Stimulated activated CD8-positive, alpha-beta memory T cell treated with anti-CD3 and anti-CD28 coated beads, Interleukin-7, amount 100 ng/mL, for 4 hours (primary cell): ENCODE measurements around the gene KTI12.
"Not testable (repeated sequence)": the region's sequence is repeated elsewhere in the genome, so short reads cannot be mapped to it uniquely, and the experiment has no call there.

ENCODE experiments used
- DNase-seq, 2 donors: peaks; one replicate each; pipeline ENCODE4 v3.0.0-alpha.2; 2020; ENCODE audit warnings: low read depth in 2 of 2

KTI12 gene

GRCh38 chr1:52037909-52038308 lies 4.3 kb upstream of the KTI12 start:
- no peak for DNase-seq

DNA sequence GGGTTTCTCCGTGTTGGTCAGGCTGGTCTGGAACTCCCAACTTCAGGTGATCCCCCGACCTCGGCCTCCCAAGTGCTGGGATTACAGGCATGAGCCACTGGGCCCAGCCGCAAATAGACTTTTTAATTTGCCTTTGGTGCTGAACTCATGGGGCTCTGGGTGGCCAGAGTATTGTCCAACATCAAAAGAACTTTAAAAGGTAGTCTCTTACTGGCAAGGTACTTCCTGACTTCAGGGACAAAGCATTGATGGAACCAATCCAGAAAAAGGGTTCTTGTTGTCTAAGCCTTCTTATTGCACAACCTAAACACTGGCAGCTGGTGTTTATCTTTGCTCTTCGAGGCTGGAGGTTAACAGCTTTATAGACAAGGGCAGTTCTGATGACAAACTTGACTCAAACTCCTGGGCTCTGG lies 3.8 kb upstream of the KTI12 start:
- no peak for DNase-seq

DNA sequence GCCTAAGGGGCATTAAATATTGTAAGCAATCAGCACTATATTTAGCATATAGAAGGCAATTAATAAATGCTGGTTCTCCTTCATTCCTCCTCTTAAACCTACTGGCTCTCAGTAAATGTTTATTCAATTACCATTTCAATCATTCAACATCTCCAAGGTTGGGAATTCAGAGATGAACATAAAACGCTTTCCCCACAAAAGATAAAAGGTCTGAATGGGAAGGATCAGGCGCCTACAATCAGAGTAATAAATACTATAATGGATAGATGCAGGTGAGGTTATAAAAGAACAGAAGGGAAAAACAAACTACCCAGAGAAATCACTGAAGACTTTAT lies 407 bp upstream of the KTI12 start:
- DNase-seq, result no peak

- DNase-seq, result no peak
Measured at GRCh38 chr1:52032785-52033131, 852 bp downstream of the KTI12 start.

- no peak for DNase-seq
Measured at GRCh38 chr1:52032124-52032784, 1.4 kb downstream of the KTI12 start.

- DNase-seq, result not testable (repeated sequence)
Measured at GRCh38 chr1:52028839-52029238, 4.8 kb downstream of the KTI12 start.

- no peak for DNase-seq
Measured at GRCh38 chr1:52028328-52028727, 5.3 kb downstream of the KTI12 start.

GRCh38 chr1:52026278-52026677 lies 7.3 kb downstream of the KTI12 start:
- DNase-seq, result no peak

- DNase-seq, result no peak
Measured at GRCh38 chr1:52022133-52022532, 11.5 kb downstream of the KTI12 start.

DNA sequence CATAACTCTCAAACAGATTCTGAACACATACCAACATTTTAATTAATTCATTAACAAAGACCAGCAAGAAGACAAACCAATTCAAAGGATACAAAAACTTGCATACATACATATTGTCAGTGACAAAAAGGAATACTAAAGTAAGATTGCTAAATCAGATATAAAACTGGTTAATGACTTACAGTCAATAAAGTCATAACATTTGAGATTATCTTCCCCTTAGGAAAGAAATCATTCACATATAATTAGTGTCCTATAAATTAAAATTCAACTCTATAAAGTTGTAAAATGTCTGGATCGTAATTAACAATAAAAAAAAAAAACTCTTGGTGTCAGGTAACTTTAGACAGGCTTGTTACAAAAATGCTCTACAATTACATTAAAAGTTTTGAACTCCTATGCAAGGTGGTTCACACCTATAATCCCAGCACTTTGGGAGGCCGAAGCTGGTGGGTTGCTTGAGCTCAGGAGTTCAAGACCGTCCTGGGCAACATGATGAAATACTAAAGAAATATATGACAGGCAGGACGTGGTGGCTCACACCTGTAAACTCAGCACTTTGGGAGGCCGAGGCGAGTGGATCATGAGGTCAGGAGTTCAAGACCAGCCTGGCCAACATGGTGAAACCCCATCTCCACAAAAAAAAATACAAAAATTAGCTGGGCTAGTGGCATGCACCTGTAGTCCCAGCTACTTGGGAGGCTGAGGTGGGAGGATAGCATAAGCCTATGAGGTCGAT lies 25.4 kb downstream of the KTI12 start:
- no peak for DNase-seq

DNA sequence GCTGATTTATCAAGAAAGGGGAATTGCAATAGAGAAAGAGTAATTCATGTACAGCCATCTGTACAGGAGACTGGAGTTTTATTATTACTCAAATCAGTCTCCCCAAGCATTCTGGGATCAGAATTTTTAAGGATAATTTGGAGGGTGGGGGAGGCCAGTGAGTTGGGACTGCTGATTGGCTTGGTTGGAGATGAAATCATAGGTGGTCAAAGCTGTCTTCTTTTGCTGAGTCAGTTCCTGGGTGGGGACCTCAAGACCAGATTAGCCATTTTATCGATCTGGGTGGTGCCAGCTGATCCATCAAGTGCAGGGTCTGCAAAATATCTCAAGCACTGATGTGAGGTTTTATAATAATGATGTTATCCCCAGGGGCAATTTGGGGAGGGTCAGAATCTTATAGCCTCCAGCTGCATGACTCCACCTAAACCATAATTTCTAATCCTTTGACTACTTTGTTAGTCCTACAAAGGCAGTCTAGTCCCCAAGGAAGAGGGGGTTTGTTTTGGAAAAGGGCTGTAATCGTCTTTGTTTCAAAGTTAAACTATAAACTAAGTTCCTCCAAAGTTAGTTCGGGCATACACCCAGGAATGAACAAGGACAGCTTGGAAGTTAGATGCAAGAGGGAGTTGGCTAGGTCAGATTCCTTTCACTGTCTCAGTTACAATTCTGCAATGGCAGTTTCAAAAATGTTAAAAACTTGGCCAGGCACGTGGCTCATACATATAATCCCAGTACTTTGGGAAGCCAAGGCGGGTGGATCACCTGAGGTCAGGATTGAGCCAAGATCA lies 26.2 kb downstream of the KTI12 start:
- no peak for DNase-seq

DNA sequence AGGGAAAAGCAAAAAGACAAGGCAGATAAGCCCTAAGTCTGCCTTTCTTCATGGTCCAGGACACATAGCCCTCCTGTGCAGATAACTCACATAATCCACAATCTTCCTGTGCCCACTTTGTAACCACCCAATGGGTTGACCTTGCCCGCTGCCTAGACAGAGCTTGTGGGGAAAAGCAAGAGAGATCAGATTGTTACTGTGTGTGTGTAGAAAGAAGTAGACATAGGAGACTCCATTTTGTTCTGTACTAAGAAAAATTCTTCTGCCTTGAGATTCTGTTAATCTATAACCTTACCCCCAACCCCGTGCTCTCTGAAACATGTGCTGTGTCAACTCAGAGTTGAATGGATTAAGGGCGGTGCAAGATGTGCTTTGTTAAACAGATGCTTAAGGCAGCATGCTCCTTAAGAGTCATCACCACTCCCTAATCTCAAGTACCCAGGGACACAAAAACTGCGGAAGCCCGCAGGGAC lies 27.5 kb downstream of the KTI12 start:
- DNase-seq, result not testable (repeated sequence)

GRCh38 chr1:52005548-52005947 lies 28.1 kb downstream of the KTI12 start:
- not testable (repeated sequence) for DNase-seq

DNA sequence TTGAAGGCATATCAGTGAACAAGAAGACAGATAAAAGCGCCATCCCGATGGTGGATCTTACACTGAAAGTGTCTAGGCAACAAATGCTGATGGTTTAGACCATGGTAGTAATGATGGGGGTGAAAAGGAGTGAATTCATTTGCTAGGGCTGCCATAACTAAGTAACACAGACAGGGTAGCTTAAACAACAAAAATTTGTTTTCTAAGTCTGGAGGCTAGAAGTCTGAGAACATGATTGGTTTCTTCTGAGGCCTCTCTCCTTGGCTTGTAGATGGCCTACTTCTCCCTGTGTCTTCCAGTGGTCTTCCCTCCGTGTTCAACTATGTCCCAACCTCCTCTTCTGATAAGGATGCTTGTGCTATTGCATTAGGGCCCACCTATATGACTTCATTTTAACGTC lies 29.7 kb downstream of the KTI12 start:
- no peak for DNase-seq

DNA sequence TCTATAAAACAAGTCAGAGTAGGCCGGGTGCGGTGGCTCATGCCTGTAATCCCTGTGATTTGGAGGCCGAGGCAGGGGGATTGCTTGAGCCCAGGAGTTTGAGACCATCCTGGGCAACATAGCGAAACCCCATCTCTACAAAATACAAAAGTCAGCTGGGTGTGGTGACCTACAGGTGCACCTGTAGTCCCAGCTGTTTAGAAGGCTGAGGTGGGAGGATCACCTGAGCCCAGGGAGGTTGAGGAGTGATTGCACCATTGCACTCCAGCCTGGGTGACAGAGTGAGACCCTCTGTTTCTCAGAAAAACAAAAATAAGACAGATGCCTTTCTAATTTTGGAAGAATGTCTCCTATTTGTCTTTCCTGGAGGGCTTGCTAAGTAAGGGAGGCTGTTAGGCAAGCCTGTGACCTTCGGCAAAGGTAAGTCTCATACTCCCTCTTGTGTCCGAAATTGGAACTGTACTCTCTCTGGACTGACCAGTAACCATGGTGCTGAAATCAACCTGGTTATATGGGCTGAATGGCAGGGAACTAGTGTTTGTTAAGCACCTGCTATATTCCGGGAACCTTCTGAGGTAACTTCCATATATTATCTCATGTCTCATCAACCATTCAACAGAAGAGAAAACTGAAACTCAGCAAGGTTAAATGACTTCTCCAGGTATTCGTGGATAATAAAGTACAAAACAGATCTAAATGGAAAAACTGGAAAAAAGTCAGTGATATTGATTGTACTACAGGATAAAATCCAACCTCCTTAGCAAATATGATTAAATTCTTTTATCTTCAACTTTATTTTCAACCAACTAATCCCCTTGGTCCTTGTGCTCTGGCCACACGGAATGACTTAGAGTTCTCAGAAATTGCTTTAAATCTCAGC lies 31.3 kb downstream of the KTI12 start:
- peak in 1 of 2 donors; percentile 8 for DNase-seq

DNA sequence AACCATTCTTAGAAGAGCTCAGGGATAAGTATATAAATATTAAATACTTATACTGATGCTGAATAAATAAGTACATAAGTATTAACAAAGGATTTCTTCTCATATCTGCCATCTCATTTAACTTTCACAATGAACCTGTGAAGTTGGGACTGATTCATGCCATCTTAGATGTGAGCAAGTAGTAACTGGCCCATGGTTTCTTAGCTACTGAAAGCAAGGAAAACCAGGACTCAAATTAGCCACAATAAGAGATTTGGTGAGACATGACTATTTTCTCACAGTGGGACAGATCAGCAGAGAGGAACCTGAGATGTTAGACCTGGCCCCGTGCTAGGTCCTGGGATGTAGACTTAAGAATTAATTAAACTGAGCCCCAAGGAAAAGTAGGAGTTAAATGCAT lies 34.9 kb downstream of the KTI12 start:
- DNase-seq, result no peak

GRCh38 chr1:51997974-51998382 lies 35.6 kb downstream of the KTI12 start:
- DNase-seq, result no peak

GRCh38 chr1:51990478-51990965 lies 43.1 kb downstream of the KTI12 start, which contains the start of gene RAB3B:
RAB3B (minus strand) TSS chr1:51990700; CDS start chr1:51977117, 13,583 bp downstream.
- DNase-seq, result peak; percentile 76

GRCh38 chr1:51989582-51990477 lies 43.8 kb downstream of the KTI12 start:
- no peak for DNase-seq

DNA sequence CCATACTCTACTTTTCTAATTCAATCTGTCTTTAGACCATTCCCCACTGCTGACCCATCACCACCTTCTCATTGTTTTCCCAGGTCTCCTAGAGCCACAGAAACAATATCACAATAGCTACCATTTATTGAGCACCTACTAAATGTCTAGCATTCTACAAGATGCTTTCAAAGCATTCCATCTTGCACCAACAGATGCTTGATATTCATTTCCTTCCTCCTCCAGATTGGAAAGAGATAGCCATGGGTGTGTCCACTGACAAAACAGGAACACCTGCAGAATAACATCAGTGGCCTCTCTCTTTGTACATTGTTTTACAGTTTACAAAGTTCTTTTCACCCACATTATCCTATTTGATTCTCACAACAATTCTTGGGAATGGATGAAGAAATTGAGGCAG lies 45.4 kb downstream of the KTI12 start:
- DNase-seq, result no peak
